NOMO-1 treated with DMSO at 0.1 percent for 48 hours (cell line): ENCODE measurements around the gene CCDC149.
"Not testable (repeated sequence)": the region's sequence is repeated elsewhere in the genome, so short reads cannot be mapped to it uniquely, and the experiment has no call there.

Experiments used
- DNase-seq: peaks from one replicate; lab custom pipeline; 2025; ENCODE audit not compliant: unreplicated experiment; lab: John Stamatoyannopoulos, UW

CCDC149 gene

GRCh38 chr4:24917076-24917856 lies 4.4 kb upstream of the CCDC149 start:
- DNase-seq, result no peak

GRCh38 chr4:24915121-24915922 lies 2.5 kb upstream of the CCDC149 start:
- DNase-seq, result no peak

GRCh38 chr4:24914460-24914859 lies 1.6 kb upstream of the CCDC149 start:
- DNase-seq, result no peak

- DNase-seq, result no peak
Measured at GRCh38 chr4:24913119-24913485, 260 bp upstream of the CCDC149 start.

GRCh38 chr4:24910499-24910898 lies 2.3 kb downstream of the CCDC149 start:
- DNase-seq, result no peak

- not testable (repeated sequence) for DNase-seq
Measured at GRCh38 chr4:24909606-24910005, 3.2 kb downstream of the CCDC149 start.

GRCh38 chr4:24897639-24898038 lies 15.2 kb downstream of the CCDC149 start:
- DNase-seq, result no peak

GRCh38 chr4:24896977-24897376 lies 15.9 kb downstream of the CCDC149 start:
- peak; percentile 27 for DNase-seq

GRCh38 chr4:24896056-24896455 lies 16.8 kb downstream of the CCDC149 start:
- DNase-seq, result no peak

- no peak for DNase-seq
Measured at GRCh38 chr4:24895461-24895860, 17.4 kb downstream of the CCDC149 start.

- no peak for DNase-seq
Measured at GRCh38 chr4:24894846-24895245, 18.0 kb downstream of the CCDC149 start.

- DNase-seq, result no peak
Measured at GRCh38 chr4:24894243-24894642, 18.6 kb downstream of the CCDC149 start.

GRCh38 chr4:24892778-24893177 lies 20.1 kb downstream of the CCDC149 start:
- DNase-seq, result no peak

- DNase-seq, result no peak
Measured at GRCh38 chr4:24892278-24892677, 20.6 kb downstream of the CCDC149 start.

GRCh38 chr4:24890561-24891126 lies 22.2 kb downstream of the CCDC149 start:
- DNase-seq, result no peak

GRCh38 chr4:24889991-24890390 lies 22.9 kb downstream of the CCDC149 start:
- DNase-seq, result no peak

GRCh38 chr4:24888475-24889344 lies 24.1 kb downstream of the CCDC149 start:
- DNase-seq, result peak; percentile 75

- DNase-seq, result no peak
Measured at GRCh38 chr4:24887881-24888430, 24.9 kb downstream of the CCDC149 start.

GRCh38 chr4:24886596-24886995 lies 26.2 kb downstream of the CCDC149 start:
- no peak for DNase-seq

GRCh38 chr4:24885342-24885741 lies 27.5 kb downstream of the CCDC149 start:
- no peak for DNase-seq

GRCh38 chr4:24884902-24885301 lies 27.9 kb downstream of the CCDC149 start:
- DNase-seq, result no peak
